HEK293T (cell line): ENCODE measurements around the gene DNMT1.

Source experiments
- BHLHE40 ChIP-seq: fragments of 450-650 bp; IDR thresholded peaks from 2 replicates; pipeline ENCODE4 v1.6.1; 2016; ENCODE audit warnings: mild to moderate bottlenecking, moderate library complexity, borderline replicate concordance
- NFRKB ChIP-seq: fragments of 450-650 bp; IDR thresholded peaks from 2 replicates; pipeline ENCODE4 v1.6.1; 2016; ENCODE audit warnings: mild to moderate bottlenecking, moderate library complexity
- SUZ12 ChIP-seq: fragments of 450-650 bp; IDR thresholded peaks from 2 replicates; pipeline ENCODE4 v1.6.1; 2016; ENCODE audit warnings: mild to moderate bottlenecking

DNA sequence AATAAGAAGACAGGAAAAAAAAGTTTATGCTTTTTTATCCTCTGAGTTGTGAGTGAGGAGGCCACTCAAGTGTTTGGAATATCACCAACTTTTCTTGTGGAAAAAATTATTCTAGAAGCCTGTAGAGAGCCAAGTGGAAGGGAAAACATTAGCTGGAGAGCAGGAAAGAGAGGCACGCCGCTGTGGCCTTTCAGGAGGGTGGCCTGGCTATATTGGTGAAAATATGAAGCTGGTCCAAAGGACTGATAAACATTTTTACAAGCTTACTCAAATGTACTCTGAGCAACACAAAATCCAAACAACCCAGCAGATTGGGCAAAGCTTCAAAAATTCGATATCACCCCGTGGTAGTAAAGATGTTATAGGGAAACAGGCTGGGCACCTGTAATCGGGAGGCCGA, 72.7 kb downstream of the DNMT1 start:
- TF ChIP-seq SUZ12 (no peak), BHLHE40 (no peak), NFRKB (no peak)
